Gastroesophageal sphincter (tissue), 3 donors: ENCODE data around the gene PTPRN2.

Experiments
- POLR2AphosphoS5 ChIP-seq: sonication (generic); formaldehyde crosslinking; IDR thresholded peaks from one replicate; pipeline ENCODE4 v1.6.1; 2017; ENCODE audit warnings: antibody characterized with exemption
- TF ChIP-seq, protein P1 (sequence below), 4 experiments: fragments of 200-600 bp in 2 of 4; fragments of 450-650 bp in 2 of 4; sonication (generic) in 1 of 4; IDR thresholded peaks; one replicate each; pipeline ENCODE4 v1.5.1; 2017 to 2019; ENCODE audit warnings: antibody characterized with exemption in 4 of 4, mild to moderate bottlenecking in 2 of 4, moderate library complexity in 2 of 4

DNA sequence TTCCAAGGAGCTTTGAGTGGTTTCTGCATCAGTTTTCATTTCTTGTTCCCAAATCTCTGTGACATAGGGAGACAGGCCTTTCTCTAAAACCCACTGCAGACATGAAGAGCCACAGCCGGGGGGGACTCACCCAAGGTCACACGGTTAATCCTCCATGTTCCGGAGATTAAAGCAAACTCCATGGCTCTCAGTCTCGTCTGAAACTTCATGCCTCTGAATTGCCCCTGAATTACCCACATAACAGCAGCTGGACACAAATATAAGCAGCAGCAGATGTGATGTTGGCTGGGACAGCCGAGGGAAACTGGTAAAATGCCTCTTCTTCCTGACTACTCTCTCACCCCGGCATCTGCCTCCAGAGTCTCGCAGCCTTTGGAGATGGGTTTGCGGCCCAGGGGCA lies 848.6 kb downstream of the PTPRN2 start:
- TF ChIP-seq, protein P1, sequence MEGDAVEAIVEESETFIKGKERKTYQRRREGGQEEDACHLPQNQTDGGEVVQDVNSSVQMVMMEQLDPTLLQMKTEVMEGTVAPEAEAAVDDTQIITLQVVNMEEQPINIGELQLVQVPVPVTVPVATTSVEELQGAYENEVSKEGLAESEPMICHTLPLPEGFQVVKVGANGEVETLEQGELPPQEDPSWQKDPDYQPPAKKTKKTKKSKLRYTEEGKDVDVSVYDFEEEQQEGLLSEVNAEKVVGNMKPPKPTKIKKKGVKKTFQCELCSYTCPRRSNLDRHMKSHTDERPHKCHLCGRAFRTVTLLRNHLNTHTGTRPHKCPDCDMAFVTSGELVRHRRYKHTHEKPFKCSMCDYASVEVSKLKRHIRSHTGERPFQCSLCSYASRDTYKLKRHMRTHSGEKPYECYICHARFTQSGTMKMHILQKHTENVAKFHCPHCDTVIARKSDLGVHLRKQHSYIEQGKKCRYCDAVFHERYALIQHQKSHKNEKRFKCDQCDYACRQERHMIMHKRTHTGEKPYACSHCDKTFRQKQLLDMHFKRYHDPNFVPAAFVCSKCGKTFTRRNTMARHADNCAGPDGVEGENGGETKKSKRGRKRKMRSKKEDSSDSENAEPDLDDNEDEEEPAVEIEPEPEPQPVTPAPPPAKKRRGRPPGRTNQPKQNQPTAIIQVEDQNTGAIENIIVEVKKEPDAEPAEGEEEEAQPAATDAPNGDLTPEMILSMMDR (IDR thresholded peaks at IDR 0.05): no peak
- no peak for TF ChIP-seq POLR2AphosphoS5
